ENCODE data around the gene VPS11.

GRCh38 chr11:119101759-119102423 is 34.3 kb downstream of the VPS11 start, which contains the start of gene DPAGT1:
- TF ChIP-seq CTCF (conservative IDR thresholded peaks at IDR 0.05; ENCODE audit: low read depth in 2 of 2) (no peak), REST (IDR thresholded peaks at IDR 0.05; ENCODE audit: unreplicated experiment) (peak; percentile 12), EZH2phosphoT487 (IDR thresholded peaks at IDR 0.05; ENCODE audit: unreplicated experiment) (no peak), EZH2 (IDR thresholded peaks at IDR 0.05; ENCODE audit: low read depth, unreplicated experiment) (no peak)

All from GM23338 (cell line).